Endothelial cell of umbilical vein (primary cell): ENCODE results near the gene DHX9. TPM values are rescaled to one million over a fixed set of nuclear protein-coding genes. Genes with fewer than 3 reads are reported as not detected.
A peak's percentile ranks its signal among the peaks of the same experiment; 100 is the strongest.

Experiments used
- BruUV-seq: library from RNA; stranded (reverse); fragments of 400-500 nt; replicated peaks from 2 replicates; lab custom pipeline; 2021; lab: Mats Ljungman, UMichigan
- CTCF ChIA-PET: fragments of 300-600, 350-600 bp; sonication (Branson Sonifier 250); formaldehyde crosslinking; loops from one replicate; lab custom pipeline; 2021; ENCODE audit warnings: antibody characterized with exemption, inconsistent platforms; lab: Charles Lee
- POLR2A ChIA-PET: fragments of 300-600, 350-600 bp; sonication (Branson Sonifier 250); formaldehyde crosslinking; loops from one replicate; lab custom pipeline; 2021; ENCODE audit warnings: antibody characterized with exemption, inconsistent platforms; lab: Charles Lee
- DNase-seq: peaks from one replicate; pipeline ENCODE4 v3.0.0-alpha.2; 2011; ENCODE audit warnings: low read depth, low spot score
- FAIRE-seq: peaks from 2 replicates; lab custom pipeline; 2011; peaks lifted over from hg19 to GRCh38; lab: Jason Lieb, UNC
- H2AFZ ChIP-seq: 2 replicates; pipeline ENCODE4 v1.6.0; 2012; ENCODE audit warnings: low read depth, low read length, control low read depth, inconsistent platforms
- H3K27ac ChIP-seq: 2 replicates; pipeline ENCODE4 v1.5.1; 2011; ENCODE audit warnings: low read depth, mild to moderate bottlenecking, control low read depth, low read length, moderate library complexity; ENCODE audit not compliant: insufficient read depth
- H3K27me3 ChIP-seq, 2 experiments: 2 replicates each; pipeline versions ENCODE4 v1.6.0 to v1.6.1; 2011; ENCODE audit warnings: low read length in 2 of 2, mixed read lengths in 1 of 2; ENCODE audit not compliant: control insufficient read depth in 2 of 2, insufficient read depth in 2 of 2
- H3K36me3 ChIP-seq, 2 experiments: 2 replicates in 1 of 2; 3 replicates in 1 of 2; pipeline ENCODE4 v1.5.1; 2011; ENCODE audit warnings: low read length in 2 of 2, mild to moderate bottlenecking in 1 of 2, moderate library complexity in 1 of 2; ENCODE audit not compliant: control insufficient read depth in 2 of 2, insufficient read depth in 2 of 2; ENCODE audit errors: extremely low read depth in 1 of 2
- H3K4me1 ChIP-seq: 3 replicates; pipeline ENCODE4 v1.5.1; 2011; ENCODE audit warnings: mild to moderate bottlenecking, low read length; ENCODE audit not compliant: control insufficient read depth, insufficient read depth; ENCODE audit errors: extremely low read depth
- H3K4me2 ChIP-seq: 2 replicates; pipeline ENCODE4 v1.6.1; 2011; ENCODE audit warnings: low read length, control low read depth, mixed read lengths; ENCODE audit not compliant: insufficient read depth
- H3K4me3 ChIP-seq, 3 experiments: fragments of 200-600 bp in 1 of 3; sonication (generic), shearing (Covaris generic) in 1 of 3; replicated peaks in 1 of 3; 2 replicates each; pipeline ENCODE4 v1.5.1; 2011 to 2016; ENCODE audit warnings: control low read depth in 3 of 3, low read length in 3 of 3, mild to moderate bottlenecking in 2 of 3, inconsistent platforms in 1 of 3, low read depth in 1 of 3, moderate library complexity in 1 of 3; ENCODE audit not compliant: insufficient read depth in 1 of 3
- H3K79me2 ChIP-seq: 2 replicates; pipeline ENCODE4 v1.6.0; 2012; ENCODE audit warnings: low read length, inconsistent platforms; ENCODE audit not compliant: control insufficient read depth, insufficient read depth
- H3K9ac ChIP-seq: replicated peaks from 2 replicates; pipeline ENCODE3; 2011; ENCODE audit warnings: low read length, control low read depth; ENCODE audit not compliant: insufficient read depth; ENCODE audit errors: extremely low read depth
- H3K9me1 ChIP-seq: replicated peaks from 3 replicates; pipeline ENCODE4 v1.6.0; 2011; ENCODE audit warnings: mild to moderate bottlenecking, low read length; ENCODE audit not compliant: control insufficient read depth, insufficient read depth; ENCODE audit errors: extremely low read depth
- H3K9me3 ChIP-seq: replicated peaks from 2 replicates; pipeline ENCODE4 v1.5.1; 2012; ENCODE audit warnings: low read length, inconsistent platforms; ENCODE audit not compliant: control insufficient read depth, insufficient read depth
- H4K20me1 ChIP-seq: replicated peaks from 2 replicates; pipeline ENCODE3; 2011; ENCODE audit warnings: mild to moderate bottlenecking, low read length; ENCODE audit not compliant: control insufficient read depth, insufficient read depth; ENCODE audit errors: extremely low read depth
- MAX ChIP-seq: IDR thresholded peaks from 2 replicates; pipeline ENCODE4 v1.6.1; 2011; ENCODE audit not compliant: insufficient read depth, insufficient read length
- MYC ChIP-seq: IDR thresholded peaks from one replicate; pipeline ENCODE4 v1.6.1; 2011; ENCODE audit warnings: mild to moderate bottlenecking, low read depth, low read length
- POLR2A ChIP-seq: IDR thresholded peaks from 2 replicates; pipeline ENCODE4 v1.6.1; 2012; ENCODE audit warnings: low read depth, mild to moderate bottlenecking, control low read depth, low read length
- POLR2AphosphoS5 ChIP-seq: IDR thresholded peaks from 2 replicates; pipeline ENCODE4 v1.6.1; 2012; ENCODE audit warnings: low read depth, mild to moderate bottlenecking, control low read depth, low read length, moderate library complexity; ENCODE audit not compliant: insufficient read depth
- dilution Hi-C: fragments of 300-500 bp; cut with MboI; formaldehyde crosslinking; loops from one replicate; pipeline ENCODE4 v1.15.0; 2019; ENCODE audit warnings: low sequenced_read_pairs; ENCODE audit not compliant: extremely low pct_ligation_motif_present
- intact Hi-C: fragments of 100-400 bp; cut with micrococcal nuclease; formaldehyde crosslinking; loops from one replicate; pipeline ENCODE4 v1.10.0; 2022
- polyA plus RNA-seq, 4 experiments: library from polyadenylated mRNA; depleted of rRNA in 3 of 4; stranded (reverse) in 3 of 4; unstranded in 1 of 4; fragments of >200 nt; gene quantifications; 2 replicates each; pipeline versions ENCODE4 v1.2.1 to v1.2.3, GENCODE V29; 2011 to 2012; ENCODE audit warnings: missing spikeins in 1 of 4
- total RNA-seq: library from RNA; stranded (reverse); gene quantifications from 2 replicates; pipeline ENCODE4 v1.2.3, GENCODE V29; 2021

The DHX9 gene
- total and polyA plus RNA-seq, 2 donors (not counting 3 experiments of a cell fraction or from before 2014, with no cell fraction given): 142 to 220 TPM

DNA sequence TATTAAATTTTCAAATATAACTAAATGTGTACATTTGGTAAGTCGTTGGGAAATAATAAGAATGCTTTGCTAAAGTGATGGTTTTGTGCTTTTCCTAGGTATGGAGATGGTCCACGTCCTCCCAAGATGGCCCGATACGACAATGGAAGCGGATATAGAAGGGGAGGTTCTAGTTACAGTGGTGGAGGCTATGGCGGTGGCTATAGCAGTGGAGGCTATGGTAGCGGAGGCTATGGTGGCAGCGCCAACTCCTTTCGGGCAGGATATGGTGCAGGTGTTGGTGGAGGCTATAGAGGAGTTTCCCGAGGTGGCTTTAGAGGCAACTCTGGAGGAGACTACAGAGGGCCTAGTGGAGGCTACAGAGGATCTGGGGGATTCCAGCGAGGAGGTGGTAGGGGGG lies 47.8 kb downstream of the DHX9 start:
- H3K27ac ChIP-seq: no peak overlapping the region
- dilution Hi-C loops (no loop called here), intact Hi-C loops (loop anchor here (5.0 kb wide), 1 partner anchor 35 kb away; no protein-coding TSS in a partner anchor)

GRCh38 chr1:182888736-182889531 lies 49.8 kb downstream of the DHX9 start:
- TF ChIP-seq POLR2AphosphoS5 (peak; percentile 25), MAX (no peak)
- H3K4me2 ChIP-seq: no peak overlapping the region
- dilution Hi-C loops: no loop called here
- peaks cover 2% of the 10 kb centered on the region for H3K4me1 ChIP-seq
- peaks cover 18 to 44% of the 10 kb centered on the region in 2 experiments for H3K36me3 ChIP-seq
- H2AFZ ChIP-seq: no peak overlapping the region
- no peaks in the 10 kb centered on the region for H3K27me3 ChIP-seq
- no peak overlapping the region for H3K4me3 ChIP-seq
- intact Hi-C loops: loop anchor here (5.0 kb wide), 1 partner anchor 37 kb away; no protein-coding TSS in a partner anchor
- no TSS peak for BruUV-seq
- no peaks in the 10 kb centered on the region for H3K9me1 ChIP-seq
- H3K9ac ChIP-seq: no peak overlapping the region
- H3K27ac ChIP-seq: no peak overlapping the region
- no peaks in the 10 kb centered on the region for H3K79me2 ChIP-seq
- no peak for DNase-seq
- FAIRE-seq: no peak
- ChIA-PET POLR2A (no interaction called here), CTCF (interaction anchor here (1.0 to 1.6 kb wide), 4 partner anchors 10 to 346 kb away, joined by 3 to 7 read pairs (median 4); no protein-coding TSS in a partner anchor)
- peaks cover 2% of the 10 kb centered on the region for H4K20me1 ChIP-seq
- no peaks in the 10 kb centered on the region for H3K9me3 ChIP-seq

More for the DNA sequence above, 47.8 kb downstream of the DHX9 start:
- H3K4me2 ChIP-seq: no peak overlapping the region
- no peaks in the 10 kb centered on the region for H3K79me2 ChIP-seq
- DNase-seq: no peak
- no peak overlapping the region for H3K9ac ChIP-seq
- H3K36me3 ChIP-seq: peaks cover 26 to 56% of the 10 kb centered on the region in 2 experiments
- TF ChIP-seq POLR2AphosphoS5: no peak
- no peak for TF ChIP-seq POLR2A
- no peak for TF ChIP-seq MYC
- no peaks in the 10 kb centered on the region for H3K9me1 ChIP-seq
- no peaks in the 10 kb centered on the region for H3K9me3 ChIP-seq
- H3K4me1 ChIP-seq: peaks cover 2% of the 10 kb centered on the region
- ChIA-PET POLR2A (no interaction called here), CTCF (interaction anchor here (1.6 kb wide), 1 partner anchor 348 kb away, joined by 4 read pairs; no protein-coding TSS in a partner anchor)
- no peak overlapping the region for H2AFZ ChIP-seq
- no peak for FAIRE-seq
- no peak overlapping the region for H3K4me3 ChIP-seq
- H3K27me3 ChIP-seq: no peaks in the 10 kb centered on the region
- BruUV-seq: no TSS peak
- peaks cover 5% of the 10 kb centered on the region for H4K20me1 ChIP-seq
